Measurements from ENCODE around the gene MRGPRD.

The MRGPRD gene

GRCh38 chr11:69003301-69003865 is 22.6 kb upstream of the MRGPRD start:
- DNase-seq = no peak
- Histone ChIP-seq H3F3A (ENCODE audit: insufficient read depth, low read length) (no peaks in the 10 kb centered on the region), H3K4me1 (ENCODE audit: low read length) (no peaks in the 10 kb centered on the region)

GRCh38 chr11:69002570-69003231 is 21.9 kb upstream of the MRGPRD start:
- Histone ChIP-seq H4K20me1 (ENCODE audit: insufficient read depth, low read length) (0 out of 2 replicates have a peak, but pooled peaks cover under 1% of the 10 kb centered on the region), H3K27me3 (replicated peaks; ENCODE audit: insufficient read depth, low read length) (peaks cover 97% of the 10 kb centered on the region), H3K9me2 (replicated peaks; ENCODE audit: insufficient read depth, low read length) (no peaks in the 10 kb centered on the region), H3K27ac (ENCODE audit: low read length) (no peak overlapping the region), H3K79me2 (ENCODE audit: low read length) (no peaks in the 10 kb centered on the region), H3K4me1 (ENCODE audit: low read length) (no peaks in the 10 kb centered on the region), H3K4me2 (ENCODE audit: low read depth, low read length) (no peak overlapping the region), H3K4me3 (ENCODE audit: low read length) (no peak overlapping the region), H3K36me3 (replicated peaks; ENCODE audit: insufficient read depth, low read length) (no peaks in the 10 kb centered on the region), H3F3A (ENCODE audit: insufficient read depth, low read length) (no peaks in the 10 kb centered on the region), H2AFZ (ENCODE audit: low read length) (no peak overlapping the region), H3K9ac (ENCODE audit: low read length) (no peak overlapping the region), H3K9me3 (replicated peaks; ENCODE audit: insufficient read depth, low read length) (no peaks in the 10 kb centered on the region)
- TF ChIP-seq EZH2 (optimal IDR thresholded peaks at IDR 0.05; ENCODE audit: low read depth, low read length) (no peak), CTCF (IDR thresholded peaks at IDR 0.05; ENCODE audit: low read length) (no peak), EZH2phosphoT487 (IDR thresholded peaks at IDR 0.05; ENCODE audit: low read length) (no peak)
- DNase-seq = no peak

More at GRCh38 chr11:69003301-69003865, 22.6 kb upstream of the MRGPRD start:
- Histone ChIP-seq H3K79me2 (ENCODE audit: low read length) (no peaks in the 10 kb centered on the region), H3K9me2 (replicated peaks; ENCODE audit: insufficient read depth, low read length) (no peaks in the 10 kb centered on the region), H3K9ac (ENCODE audit: low read length) (no peak overlapping the region), H2AFZ (ENCODE audit: low read length) (no peak overlapping the region), H3K27ac (ENCODE audit: low read length) (no peak overlapping the region), H3K9me3 (replicated peaks; ENCODE audit: insufficient read depth, low read length) (no peaks in the 10 kb centered on the region), H4K20me1 (ENCODE audit: insufficient read depth, low read length) (no peaks in the 10 kb centered on the region), H3K27me3 (replicated peaks; ENCODE audit: insufficient read depth, low read length) (peaks cover 97% of the 10 kb centered on the region), H3K4me2 (ENCODE audit: low read depth, low read length) (no peak overlapping the region), H3K4me3 (ENCODE audit: low read length) (no peak overlapping the region), H3K36me3 (replicated peaks; ENCODE audit: insufficient read depth, low read length) (no peaks in the 10 kb centered on the region)
- TF ChIP-seq CTCF (IDR thresholded peaks at IDR 0.05; ENCODE audit: low read length) = no peak
- TF ChIP-seq EZH2 (optimal IDR thresholded peaks at IDR 0.05; ENCODE audit: low read depth, low read length) = no peak
- no peak for TF ChIP-seq EZH2phosphoT487 (IDR thresholded peaks at IDR 0.05; ENCODE audit: low read length)

GRCh38 chr11:69002110-69002569 is 21.4 kb upstream of the MRGPRD start:
- H3K9ac ChIP-seq (ENCODE audit: low read length) = no peak overlapping the region
- H2AFZ ChIP-seq (ENCODE audit: low read length) = no peak overlapping the region
- no peaks in the 10 kb centered on the region for H3K4me1 ChIP-seq (ENCODE audit: low read length)
- H3F3A ChIP-seq (ENCODE audit: insufficient read depth, low read length) = no peaks in the 10 kb centered on the region
- no peak overlapping the region for H3K27ac ChIP-seq (ENCODE audit: low read length)
- no peak overlapping the region for H3K4me2 ChIP-seq (ENCODE audit: low read depth, low read length)
- DNase-seq = no peak
- H3K27me3 ChIP-seq (replicated peaks; ENCODE audit: insufficient read depth, low read length) = peaks cover 97% of the 10 kb centered on the region
- H4K20me1 ChIP-seq (ENCODE audit: insufficient read depth, low read length) = 0 out of 2 replicates have a peak, but pooled peaks cover 3% of the 10 kb centered on the region
- TF ChIP-seq CTCF (IDR thresholded peaks at IDR 0.05; ENCODE audit: low read length) = no peak
- H3K79me2 ChIP-seq (ENCODE audit: low read length) = no peaks in the 10 kb centered on the region
- no peaks in the 10 kb centered on the region for H3K36me3 ChIP-seq (replicated peaks; ENCODE audit: insufficient read depth, low read length)
- H3K9me2 ChIP-seq (replicated peaks; ENCODE audit: insufficient read depth, low read length) = no peaks in the 10 kb centered on the region
- H3K9me3 ChIP-seq (replicated peaks; ENCODE audit: insufficient read depth, low read length) = no peaks in the 10 kb centered on the region
- H3K4me3 ChIP-seq (ENCODE audit: low read length) = no peak overlapping the region
